T-helper 22 cell (primary cell): ENCODE data around the gene SELENBP1.
A peak's percentile ranks its signal among the peaks of the same experiment; 100 is the strongest.

Experiments
- DNase-seq: peaks from one replicate; pipeline ENCODE4 v3.0.0-alpha.2; 2020; ENCODE audit warnings: low read depth

The SELENBP1 gene

GRCh38 chr1:151343587-151343986, 28.9 kb downstream of the SELENBP1 start:
- no peak for DNase-seq

- no peak for DNase-seq
Measured at GRCh38 chr1:151342569-151342968, 29.9 kb downstream of the SELENBP1 start.

- no peak for DNase-seq
Measured at GRCh38 chr1:151342021-151342420, 30.5 kb downstream of the SELENBP1 start.

- peak; percentile 28 for DNase-seq
Measured at GRCh38 chr1:151340870-151341754, 31.4 kb downstream of the SELENBP1 start.

GRCh38 chr1:151336556-151336955, 35.9 kb downstream of the SELENBP1 start:
- DNase-seq, result no peak

DNA sequence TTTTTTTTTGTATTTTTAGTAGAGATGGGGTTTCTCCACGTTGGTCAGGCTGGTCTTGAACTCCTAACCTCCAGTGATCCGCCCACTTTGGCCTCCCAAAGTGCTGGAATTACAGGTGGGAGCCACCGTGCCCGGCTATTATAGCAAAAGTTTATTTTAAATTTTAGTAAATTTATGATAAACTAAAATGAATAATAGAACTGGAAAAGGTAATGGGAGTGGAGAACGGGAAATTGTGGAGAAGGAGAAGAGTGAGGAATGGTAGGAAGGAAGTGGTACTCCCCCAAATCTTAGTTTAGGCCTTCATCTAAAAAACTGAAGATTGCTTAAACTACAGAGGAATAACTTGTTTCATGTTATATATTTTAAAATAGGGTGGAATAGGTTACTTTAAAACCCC, 37.7 kb downstream of the SELENBP1 start:
- DNase-seq, result no peak

DNA sequence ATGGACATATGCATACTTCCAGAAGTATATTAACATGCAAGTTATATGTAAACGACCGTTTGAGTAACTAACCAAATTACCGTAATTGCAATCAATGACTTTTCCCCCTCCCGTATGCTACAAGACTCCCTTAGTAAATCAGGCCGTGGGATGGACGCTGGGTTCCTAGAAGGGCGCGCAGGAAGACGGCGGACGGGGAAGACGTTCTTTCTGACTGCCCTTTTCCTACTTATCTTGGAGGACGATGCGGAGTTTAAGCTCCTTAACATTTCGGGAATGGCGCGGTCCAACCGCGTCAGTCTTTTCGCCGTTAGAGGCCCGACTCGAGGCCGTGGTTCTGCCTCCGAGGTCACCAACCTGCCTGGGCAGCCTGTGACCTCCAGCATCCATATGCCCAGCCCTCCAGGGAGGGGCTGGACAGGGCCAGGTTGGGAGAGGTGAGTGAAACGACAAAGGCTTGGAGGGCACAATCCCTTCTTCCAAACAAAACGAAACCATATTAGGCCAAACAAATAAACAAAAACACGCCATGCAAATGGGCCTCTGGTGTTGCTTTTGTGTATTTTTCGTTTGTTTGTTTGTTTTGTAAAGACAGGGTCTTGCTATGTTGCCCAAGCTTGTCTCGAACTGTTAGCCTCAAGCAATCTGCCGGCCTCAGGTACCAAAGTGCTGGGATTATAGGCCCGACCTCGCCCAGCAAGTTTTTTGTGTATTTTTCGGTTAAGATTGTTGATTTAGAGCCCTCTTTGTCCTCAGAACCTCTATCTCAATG, 44.4 kb downstream of the SELENBP1 start:
- no peak for DNase-seq

- peak; percentile 82 for DNase-seq
Measured at GRCh38 chr1:151327223-151327902, 45.1 kb downstream of the SELENBP1 start, which contains the start of gene PI4KB. Gene PI4KB, minus strand, starts transcription at chr1:151327416. Its CDS starts 10,935 bp downstream, at chr1:151316481.

DNA sequence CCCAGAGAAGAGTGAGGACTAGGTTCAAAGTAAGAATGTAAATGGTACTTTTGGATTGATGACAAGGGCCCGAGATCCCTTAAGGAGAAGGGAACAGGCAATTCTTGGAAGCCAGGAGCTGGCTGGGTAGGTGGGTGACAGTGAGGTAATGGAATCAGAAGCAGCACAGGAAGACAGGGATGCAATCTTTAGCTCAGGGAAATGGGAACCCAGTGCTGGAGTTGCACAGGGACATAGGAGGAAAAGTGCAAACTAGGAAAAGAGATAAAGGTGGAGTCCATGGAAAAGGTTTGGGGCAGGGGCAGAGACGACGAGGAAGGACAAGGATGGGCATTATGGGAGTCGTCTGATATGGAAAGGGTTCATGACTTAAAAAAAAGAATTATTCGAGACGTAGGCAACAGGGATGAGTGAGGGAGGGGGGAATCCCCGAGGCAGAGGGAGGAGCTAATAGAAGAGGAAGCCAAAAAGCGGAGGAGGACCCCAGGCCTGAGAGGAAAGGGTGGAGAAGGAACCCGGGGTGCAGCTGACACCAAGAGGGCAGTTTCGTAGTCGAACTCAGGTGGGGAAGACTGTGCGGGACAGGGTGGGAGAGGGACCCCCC, 45.8 kb downstream of the SELENBP1 start:
- peak; percentile 43 for DNase-seq

DNA sequence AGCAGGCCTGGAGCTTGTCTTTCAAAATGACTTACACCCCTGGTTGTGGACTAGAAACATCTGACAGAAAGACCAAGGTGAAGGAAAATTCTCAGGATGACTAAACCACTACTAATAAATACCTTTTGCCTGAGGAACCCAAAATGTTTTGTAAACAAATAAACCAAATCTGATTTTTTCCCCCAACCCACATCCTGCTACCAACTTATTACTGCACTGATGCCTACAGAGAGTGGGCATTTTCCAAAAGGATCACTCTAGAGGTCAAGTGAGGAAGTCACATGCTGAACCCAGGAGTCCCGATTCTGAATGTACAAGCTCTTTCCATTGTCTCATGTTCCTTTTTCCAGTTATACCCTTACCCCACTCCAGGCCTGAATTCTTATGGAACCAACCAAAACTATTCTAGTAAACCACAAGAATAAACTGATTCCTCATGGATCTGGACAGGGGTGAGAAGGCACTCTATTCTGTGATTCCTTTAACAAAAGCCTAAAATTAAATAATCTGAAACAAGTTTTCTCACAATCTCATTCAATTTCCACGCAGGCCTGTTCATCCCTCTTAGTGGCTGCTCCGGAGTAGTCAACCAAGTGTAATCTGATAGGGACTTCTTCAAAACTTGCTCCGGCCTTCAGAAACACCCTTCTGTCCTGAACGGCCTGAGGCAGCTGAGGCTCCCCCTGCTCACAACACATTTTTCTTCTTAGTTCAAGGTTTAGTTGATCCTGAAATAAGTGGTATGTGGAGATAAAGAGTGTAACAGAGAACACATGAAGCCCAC, 46.7 kb downstream of the SELENBP1 start:
- no peak for DNase-seq

GRCh38 chr1:151325231-151325630, 47.3 kb downstream of the SELENBP1 start:
- DNase-seq, result no peak

DNA sequence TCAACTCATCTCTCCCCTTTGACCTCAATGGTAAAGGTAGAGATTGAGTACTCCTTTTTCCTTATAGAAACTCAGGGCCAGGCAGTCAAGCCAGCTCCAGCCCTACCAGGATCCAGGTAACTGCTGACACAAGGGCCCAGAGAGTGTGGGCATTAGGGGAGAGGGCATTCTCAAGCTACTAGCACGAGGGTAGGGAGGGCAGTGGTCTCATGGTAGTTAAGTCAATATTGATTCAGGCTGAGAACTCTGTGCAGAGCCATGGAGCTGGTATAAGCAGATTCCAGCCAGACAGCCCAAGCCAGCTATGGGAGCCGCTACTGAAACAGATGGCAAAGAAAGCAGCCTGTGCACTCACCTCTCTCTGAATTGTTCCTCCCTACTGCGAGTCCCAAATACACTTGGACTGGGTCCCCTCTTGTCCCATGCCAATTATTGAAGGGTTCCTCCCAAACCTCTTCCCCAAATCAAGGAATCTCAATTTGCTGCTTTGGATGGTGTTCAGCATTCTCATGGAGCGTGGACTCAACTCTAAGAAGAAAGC, 48.0 kb downstream of the SELENBP1 start:
- DNase-seq, result no peak

GRCh38 chr1:151318975-151319374, 53.5 kb downstream of the SELENBP1 start:
- DNase-seq, result no peak

GRCh38 chr1:151315565-151316235, 56.8 kb downstream of the SELENBP1 start:
- no peak for DNase-seq
